ENCODE results near the gene GALNT5. TPM values are rescaled to one million over a fixed set of nuclear protein-coding genes. Genes with fewer than 3 reads are reported as not detected.

GALNT5 gene
- polyA plus RNA-seq, 3 donors, result not detected

GRCh38 chr2:157220502-157220901 is 37.0 kb upstream of the GALNT5 start:
- Mint-ChIP-seq H3K4me3 (no peak overlapping the region), H3K36me3 (no peaks in the 10 kb centered on the region), H3K4me1 (no peaks in the 10 kb centered on the region), H3K27ac (no peak overlapping the region), H3K9me3 (peaks cover 0 to 3% (median 0%) of the 10 kb centered on the region in 7 donors), H3K27me3 (ENCODE audit: low read depth in 3 of 3) (peaks cover 0 to 1% (median 0%) of the 10 kb centered on the region in 3 donors)
- Histone ChIP-seq H3K9ac (ENCODE audit: insufficient read depth, low read length, poor library complexity, severe bottlenecking) (no peak overlapping the region), H3K36me3 (replicated peaks in 1 of 2; ENCODE audit: control insufficient read depth in 1 of 2, insufficient read depth in 2 of 2, low read length in 2 of 2) (no peaks in the 10 kb centered on the region), H3K27me3 (ENCODE audit: control insufficient read depth in 2 of 2, insufficient read depth in 2 of 2, low read length in 2 of 2) (no peaks in the 10 kb centered on the region), H3K27ac (ENCODE audit: low read depth in 1 of 2, low read length in 2 of 2) (no peak overlapping the region), H4K20me1 (ENCODE audit: insufficient read depth, low read length) (no peaks in the 10 kb centered on the region), H3K4me1 (ENCODE audit: control insufficient read depth in 1 of 2, insufficient read depth in 2 of 2, low read length in 2 of 2) (no peaks in the 10 kb centered on the region), H3K9me3 (replicated peaks in 1 of 2; ENCODE audit: control insufficient read depth in 1 of 2, insufficient read depth in 1 of 2, low read length in 2 of 2) (no peaks in the 10 kb centered on the region), H3K4me2 (replicated peaks; ENCODE audit: extremely low read depth, low read length, poor library complexity, severe bottlenecking) (no peak overlapping the region), H3K79me2 (ENCODE audit: insufficient read depth, low read length) (no peaks in the 10 kb centered on the region), H3K4me3 (replicated peaks in 1 of 3; ENCODE audit: low read depth in 2 of 3, low read length in 3 of 3) (no peak overlapping the region), H2AFZ (ENCODE audit: insufficient read depth, low read depth, low read length, poor library complexity, severe bottlenecking) (no peak overlapping the region)
- TF ChIP-seq, protein P1, sequence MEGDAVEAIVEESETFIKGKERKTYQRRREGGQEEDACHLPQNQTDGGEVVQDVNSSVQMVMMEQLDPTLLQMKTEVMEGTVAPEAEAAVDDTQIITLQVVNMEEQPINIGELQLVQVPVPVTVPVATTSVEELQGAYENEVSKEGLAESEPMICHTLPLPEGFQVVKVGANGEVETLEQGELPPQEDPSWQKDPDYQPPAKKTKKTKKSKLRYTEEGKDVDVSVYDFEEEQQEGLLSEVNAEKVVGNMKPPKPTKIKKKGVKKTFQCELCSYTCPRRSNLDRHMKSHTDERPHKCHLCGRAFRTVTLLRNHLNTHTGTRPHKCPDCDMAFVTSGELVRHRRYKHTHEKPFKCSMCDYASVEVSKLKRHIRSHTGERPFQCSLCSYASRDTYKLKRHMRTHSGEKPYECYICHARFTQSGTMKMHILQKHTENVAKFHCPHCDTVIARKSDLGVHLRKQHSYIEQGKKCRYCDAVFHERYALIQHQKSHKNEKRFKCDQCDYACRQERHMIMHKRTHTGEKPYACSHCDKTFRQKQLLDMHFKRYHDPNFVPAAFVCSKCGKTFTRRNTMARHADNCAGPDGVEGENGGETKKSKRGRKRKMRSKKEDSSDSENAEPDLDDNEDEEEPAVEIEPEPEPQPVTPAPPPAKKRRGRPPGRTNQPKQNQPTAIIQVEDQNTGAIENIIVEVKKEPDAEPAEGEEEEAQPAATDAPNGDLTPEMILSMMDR (IDR thresholded peaks at IDR 0.05), result no peak
- DNase-seq, result no peak
- WGBS (ENCODE audit: insufficient coverage), result no CpG with 5 or more reads among the region's 1 CpG
- intact Hi-C loops (cut with micrococcal nuclease), result no loop called here

GRCh38 chr2:157221394-157221988 is 36.0 kb upstream of the GALNT5 start:
- Mint-ChIP-seq H3K4me1 (no peaks in the 10 kb centered on the region), H3K4me3 (no peak overlapping the region), H3K36me3 (no peaks in the 10 kb centered on the region), H3K27ac (no peak overlapping the region), H3K27me3 (ENCODE audit: low read depth in 3 of 3) (peaks cover 0 to 1% (median 0%) of the 10 kb centered on the region in 3 donors), H3K9me3 (peaks cover 0 to 3% (median 0%) of the 10 kb centered on the region in 7 donors)
- no peak overlapping the region for H3K27ac ChIP-seq (ENCODE audit: low read depth in 1 of 2, low read length in 2 of 2)
- no peaks in the 10 kb centered on the region for H4K20me1 ChIP-seq (ENCODE audit: insufficient read depth, low read length)
- DNase-seq, result no peak
- no peaks in the 10 kb centered on the region for H3K79me2 ChIP-seq (ENCODE audit: insufficient read depth, low read length)
- no peaks in the 10 kb centered on the region for H3K9me3 ChIP-seq (replicated peaks in 1 of 2; ENCODE audit: control insufficient read depth in 1 of 2, insufficient read depth in 1 of 2, low read length in 2 of 2)
- no peak overlapping the region for H3K4me3 ChIP-seq (replicated peaks in 1 of 3; ENCODE audit: low read depth in 2 of 3, low read length in 3 of 3)
- no peaks in the 10 kb centered on the region for H3K27me3 ChIP-seq (ENCODE audit: control insufficient read depth in 2 of 2, insufficient read depth in 2 of 2, low read length in 2 of 2)
- H3K4me1 ChIP-seq (ENCODE audit: control insufficient read depth in 1 of 2, insufficient read depth in 2 of 2, low read length in 2 of 2), result no peaks in the 10 kb centered on the region
- H3K4me2 ChIP-seq (replicated peaks; ENCODE audit: extremely low read depth, low read length, poor library complexity, severe bottlenecking), result no peak overlapping the region
- intact Hi-C loops (cut with micrococcal nuclease), result no loop called here
- TF ChIP-seq, protein P1 (IDR thresholded peaks at IDR 0.05), result no peak
- no peak overlapping the region for H2AFZ ChIP-seq (ENCODE audit: insufficient read depth, low read depth, low read length, poor library complexity, severe bottlenecking)
- 63% methylated on average over 1 of the region's 2 CpGs for WGBS (ENCODE audit: insufficient coverage)
- no peak overlapping the region for H3K9ac ChIP-seq (ENCODE audit: insufficient read depth, low read length, poor library complexity, severe bottlenecking)
- H3K36me3 ChIP-seq (replicated peaks in 1 of 2; ENCODE audit: control insufficient read depth in 1 of 2, insufficient read depth in 2 of 2, low read length in 2 of 2), result no peaks in the 10 kb centered on the region
